ENCODE data around the gene HPX.
A peak's percentile ranks its signal among the peaks of the same experiment; 100 is the strongest.

The HPX gene

DNA sequence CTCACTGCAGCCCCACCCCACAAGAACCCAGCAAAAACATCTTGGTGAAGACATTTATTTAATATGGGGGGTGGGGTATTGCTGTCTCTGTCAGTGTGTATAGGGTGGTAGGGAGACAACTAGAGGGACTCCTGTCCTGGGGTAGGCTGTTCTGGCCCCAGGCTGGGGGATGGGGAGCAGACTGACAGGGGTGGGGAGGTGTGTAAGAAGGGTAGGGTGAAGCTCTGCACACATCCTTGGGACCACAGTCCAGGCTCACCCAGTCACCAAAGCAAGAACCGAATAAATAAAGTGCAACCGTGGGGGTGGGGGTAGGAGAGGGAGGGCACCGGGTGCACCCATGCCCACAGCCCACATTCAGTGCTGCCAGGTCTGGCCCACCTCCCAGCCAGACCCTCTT lies 7.8 kb upstream of the HPX start:
- DNase-seq (ENCODE audit: extremely low spot score): no peak
- CTCF ChIA-PET: interaction anchor here (0.6 to 1.3 kb wide), 4 partner anchors 9 to 258 kb away, joined by 3 to 7 read pairs (median 5); no protein-coding TSS in a partner anchor
- POLR2A ChIA-PET: interaction anchor here (0.8 to 1.1 kb wide), 2 partner anchors 20 to 29 kb away, joined by 3 read pairs; partner anchors contain the start of gene APBB1
- TF ChIP-seq ARNT (IDR thresholded peaks at IDR 0.05) (no peak), HDGF (IDR thresholded peaks at IDR 0.05; ENCODE audit: borderline replicate concordance) (no peak), SUZ12 (IDR thresholded peaks at IDR 0.05) (no peak), L3MBTL2 (conservative IDR thresholded peaks at IDR 0.05) (no peak), SP1 (IDR thresholded peaks at IDR 0.05) (no peak), ELF4 (IDR thresholded peaks at IDR 0.05) (no peak), CTBP1 (IDR thresholded peaks at IDR 0.05; ENCODE audit: borderline replicate concordance) (no peak), BHLHE40 (IDR thresholded peaks at IDR 0.05; ENCODE audit: borderline replicate concordance) (no peak), LEF1 (IDR thresholded peaks at IDR 0.05; ENCODE audit: borderline replicate concordance) (no peak), TARDBP (IDR thresholded peaks at IDR 0.05) (no peak), FOXM1 (IDR thresholded peaks at IDR 0.05; ENCODE audit: borderline replicate concordance) (no peak), FOXK2 (IDR thresholded peaks at IDR 0.05) (no peak)
- TF ChIP-seq, protein P1, sequence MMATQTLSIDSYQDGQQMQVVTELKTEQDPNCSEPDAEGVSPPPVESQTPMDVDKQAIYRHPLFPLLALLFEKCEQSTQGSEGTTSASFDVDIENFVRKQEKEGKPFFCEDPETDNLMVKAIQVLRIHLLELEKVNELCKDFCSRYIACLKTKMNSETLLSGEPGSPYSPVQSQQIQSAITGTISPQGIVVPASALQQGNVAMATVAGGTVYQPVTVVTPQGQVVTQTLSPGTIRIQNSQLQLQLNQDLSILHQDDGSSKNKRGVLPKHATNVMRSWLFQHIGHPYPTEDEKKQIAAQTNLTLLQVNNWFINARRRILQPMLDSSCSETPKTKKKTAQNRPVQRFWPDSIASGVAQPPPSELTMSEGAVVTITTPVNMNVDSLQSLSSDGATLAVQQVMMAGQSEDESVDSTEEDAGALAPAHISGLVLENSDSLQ (IDR thresholded peaks at IDR 0.05): no peak

DNA sequence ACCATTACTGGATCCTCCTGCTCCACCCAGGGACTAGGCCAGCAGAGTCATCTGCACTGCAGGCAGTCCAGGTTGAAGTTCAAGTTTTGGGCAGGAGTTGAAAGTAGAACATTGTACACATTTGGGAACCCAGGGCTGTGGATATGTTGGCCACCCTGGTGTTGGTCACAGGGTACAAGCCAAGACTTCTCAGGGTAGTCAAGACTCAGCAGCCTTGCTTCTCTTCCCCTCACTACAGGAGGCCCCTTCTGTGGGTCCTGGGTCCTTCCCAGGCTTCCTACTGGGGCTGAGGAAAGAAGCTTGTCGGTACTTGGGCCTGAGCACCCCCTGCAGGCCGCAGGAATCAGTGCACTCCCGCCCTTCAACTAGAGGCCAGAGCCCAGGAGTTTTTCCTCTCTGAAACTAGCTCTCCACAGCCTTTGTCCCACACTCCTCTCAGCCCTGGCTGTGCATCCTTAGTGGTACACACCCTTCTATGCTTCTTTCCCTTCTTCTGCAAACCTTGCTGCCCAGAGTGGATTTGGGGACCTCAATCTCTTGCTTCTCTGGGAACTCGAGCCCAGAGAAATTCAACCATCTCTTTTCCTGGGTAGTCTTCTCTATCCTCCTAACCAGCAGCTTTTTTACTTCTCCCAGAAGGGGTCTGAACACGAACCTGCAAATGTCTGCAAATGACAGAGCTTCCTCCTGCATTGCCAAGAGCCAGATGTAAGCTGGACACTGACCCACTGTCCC lies 2.6 kb upstream of the HPX start:
- POLR2A ChIA-PET: interaction anchor here (1.0 to 1.9 kb wide), 5 partner anchors 25 to 64 kb away, joined by 4 to 9 read pairs (median 6); partner anchors contain the start of genes APBB1, ARFIP2, SMPD1 and TIMM10B
- TF ChIP-seq NFRKB (IDR thresholded peaks at IDR 0.05) (no peak), ZNF384 (IDR thresholded peaks at IDR 0.05) (no peak), FOXK2 (IDR thresholded peaks at IDR 0.05) (no peak), TARDBP (IDR thresholded peaks at IDR 0.05) (no peak), CTBP1 (IDR thresholded peaks at IDR 0.05; ENCODE audit: borderline replicate concordance) (no peak), ELF4 (IDR thresholded peaks at IDR 0.05) (no peak), LEF1 (IDR thresholded peaks at IDR 0.05; ENCODE audit: borderline replicate concordance) (no peak), SUZ12 (IDR thresholded peaks at IDR 0.05) (no peak), L3MBTL2 (conservative IDR thresholded peaks at IDR 0.05) (no peak), FOXM1 (IDR thresholded peaks at IDR 0.05; ENCODE audit: borderline replicate concordance) (no peak), FOXA1 (IDR thresholded peaks at IDR 0.05) (no peak), ARNT (IDR thresholded peaks at IDR 0.05) (no peak), BHLHE40 (IDR thresholded peaks at IDR 0.05; ENCODE audit: borderline replicate concordance) (no peak), HDGF (IDR thresholded peaks at IDR 0.05; ENCODE audit: borderline replicate concordance) (no peak)
- TF ChIP-seq, protein P1 (IDR thresholded peaks at IDR 0.05): no peak
- DNase-seq (ENCODE audit: extremely low spot score): peak; percentile 74

DNA sequence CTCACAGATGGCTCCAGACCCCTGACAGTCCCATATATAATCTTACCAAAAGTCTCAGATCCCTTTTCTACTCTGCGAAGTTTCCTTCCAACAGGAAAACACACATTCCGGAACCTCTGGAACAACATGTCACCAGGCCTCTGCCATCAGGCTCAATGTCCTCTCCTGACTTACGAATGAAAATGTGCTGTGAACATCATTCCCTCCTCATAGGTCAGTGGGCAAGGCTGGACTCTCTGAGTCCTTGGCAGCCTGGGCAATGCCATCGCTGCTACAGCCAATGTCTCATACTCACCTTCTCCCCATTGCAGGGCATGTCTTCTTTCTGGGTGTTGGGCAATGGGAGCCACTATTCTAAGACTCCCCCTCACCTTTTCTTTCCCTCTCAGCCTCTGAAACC lies 1.7 kb upstream of the HPX start:
- no peak for DNase-seq (ENCODE audit: extremely low spot score)
- ChIA-PET POLR2A (interaction anchor here (1.9 kb wide), 2 partner anchors 63 to 241 kb away, joined by 4 to 6 read pairs; partner anchors contain the start of gene MRPL17), CTCF (interaction anchor here (0.6 to 5.5 kb wide), 4 partner anchors 13 to 70 kb away, joined by 3 to 102 read pairs (median 4); partner anchors contain the start of gene APBB1)
- TF ChIP-seq SP1 (IDR thresholded peaks at IDR 0.05) (no peak), NFRKB (IDR thresholded peaks at IDR 0.05) (no peak), CTBP1 (IDR thresholded peaks at IDR 0.05; ENCODE audit: borderline replicate concordance) (no peak), ZNF384 (IDR thresholded peaks at IDR 0.05) (no peak), ARNT (IDR thresholded peaks at IDR 0.05) (no peak), BHLHE40 (IDR thresholded peaks at IDR 0.05; ENCODE audit: borderline replicate concordance) (no peak), FOXK2 (IDR thresholded peaks at IDR 0.05) (no peak), ELF4 (IDR thresholded peaks at IDR 0.05) (no peak), L3MBTL2 (conservative IDR thresholded peaks at IDR 0.05) (no peak), HDGF (IDR thresholded peaks at IDR 0.05; ENCODE audit: borderline replicate concordance) (no peak), TARDBP (IDR thresholded peaks at IDR 0.05) (no peak), FOXA1 (IDR thresholded peaks at IDR 0.05) (no peak), SUZ12 (IDR thresholded peaks at IDR 0.05) (no peak)
- TF ChIP-seq, protein P1 (IDR thresholded peaks at IDR 0.05): no peak

More for the DNA sequence above, 2.6 kb upstream of the HPX start:
- CTCF ChIA-PET: interaction anchor here (0.5 to 5.5 kb wide), 18 partner anchors 10 to 80 kb away, joined by 3 to 102 read pairs (median 4); partner anchors contain the start of genes APBB1, SMPD1 and TRIM3

DNA sequence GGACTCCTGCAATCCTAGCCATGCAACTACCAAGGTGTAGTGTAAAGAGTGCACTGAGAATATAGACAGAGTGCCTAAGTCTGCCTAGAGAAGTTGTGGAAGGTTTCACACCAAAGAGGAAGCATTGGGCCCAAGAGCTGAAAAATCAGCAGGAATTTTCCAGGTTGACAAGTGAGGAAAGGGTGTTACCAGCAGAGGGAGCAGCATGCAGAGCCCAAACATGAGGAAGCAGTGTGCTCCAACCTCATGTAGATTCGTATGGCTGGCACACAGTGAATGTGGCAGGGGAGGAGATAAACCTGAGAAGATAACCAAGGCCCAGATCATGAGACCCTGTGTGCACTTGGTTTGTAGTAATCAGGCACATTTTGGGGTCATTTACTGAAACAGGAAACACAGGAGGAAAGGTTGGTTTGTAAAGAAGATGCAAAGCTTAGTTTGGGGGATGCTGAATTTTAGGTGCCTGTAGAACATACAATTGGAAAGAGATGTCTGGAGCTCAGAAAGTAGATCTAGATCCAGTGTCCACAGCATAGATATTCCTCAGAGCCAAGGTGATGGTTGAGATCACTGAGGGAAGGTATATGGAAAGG lies 1.7 kb downstream of the HPX start:
- ChIA-PET CTCF (interaction anchor here (0.6 to 3.5 kb wide), 15 partner anchors 9 to 494 kb away, joined by 3 to 30 read pairs (median 4); no protein-coding TSS in a partner anchor), POLR2A (interaction anchor here (1.6 to 2.4 kb wide), 2 partner anchors 20 to 42 kb away, joined by 6 to 13 read pairs; partner anchors contain the start of genes APBB1, ARFIP2 and TIMM10B)
- DNase-seq (ENCODE audit: extremely low spot score): peak; percentile 65
- TF ChIP-seq FOXA1 (IDR thresholded peaks at IDR 0.05) (no peak), SP1 (IDR thresholded peaks at IDR 0.05) (no peak), NFRKB (IDR thresholded peaks at IDR 0.05) (no peak), FOXK2 (IDR thresholded peaks at IDR 0.05) (no peak), HDGF (IDR thresholded peaks at IDR 0.05; ENCODE audit: borderline replicate concordance) (no peak), ELF4 (IDR thresholded peaks at IDR 0.05) (no peak), LEF1 (IDR thresholded peaks at IDR 0.05; ENCODE audit: borderline replicate concordance) (no peak), L3MBTL2 (conservative IDR thresholded peaks at IDR 0.05) (no peak), CTBP1 (IDR thresholded peaks at IDR 0.05; ENCODE audit: borderline replicate concordance) (no peak), ZNF384 (IDR thresholded peaks at IDR 0.05) (no peak), ARNT (IDR thresholded peaks at IDR 0.05) (no peak), BHLHE40 (IDR thresholded peaks at IDR 0.05; ENCODE audit: borderline replicate concordance) (no peak), FOXM1 (IDR thresholded peaks at IDR 0.05; ENCODE audit: borderline replicate concordance) (no peak), SUZ12 (IDR thresholded peaks at IDR 0.05) (no peak), TARDBP (IDR thresholded peaks at IDR 0.05) (no peak)
- TF ChIP-seq, protein P1 (IDR thresholded peaks at IDR 0.05): no peak
